ENCODE results near the gene THSD7A.

THSD7A gene

GRCh38 chr7:11369696-11370095, 462.3 kb downstream of the THSD7A start:
- no peaks in the 10 kb centered on the region for H3K27me3 ChIP-seq
- TF ChIP-seq CTCF (IDR thresholded peaks at IDR 0.05): no peak
- no peaks in the 10 kb centered on the region for H3K36me3 ChIP-seq
- no peaks in the 10 kb centered on the region for H3K4me1 ChIP-seq (ENCODE audit: control insufficient read depth in 1 of 2, insufficient read depth in 1 of 2, low read depth in 1 of 2, low read length in 1 of 2)
- H3K9me3 ChIP-seq: no peaks in the 10 kb centered on the region
- no peak overlapping the region for H3K4me3 ChIP-seq (ENCODE audit: low read depth in 1 of 2, low read length in 1 of 2)
- H3K27ac ChIP-seq: no peak overlapping the region

GRCh38 chr7:11366118-11366517, 465.9 kb downstream of the THSD7A start:
- Histone ChIP-seq H3K36me3 (no peaks in the 10 kb centered on the region), H3K27me3 (no peaks in the 10 kb centered on the region), H3K27ac (no peak overlapping the region), H3K4me1 (ENCODE audit: control insufficient read depth in 1 of 2, insufficient read depth in 1 of 2, low read depth in 1 of 2, low read length in 1 of 2) (no peaks in the 10 kb centered on the region), H3K4me3 (ENCODE audit: low read depth in 1 of 2, low read length in 1 of 2) (no peak overlapping the region), H3K9me3 (no peaks in the 10 kb centered on the region)
- TF ChIP-seq CTCF (IDR thresholded peaks at IDR 0.05): no peak

- no peaks in the 10 kb centered on the region for H3K9me3 ChIP-seq
- no peaks in the 10 kb centered on the region for H3K27me3 ChIP-seq
- no peak overlapping the region for H3K27ac ChIP-seq
- no peaks in the 10 kb centered on the region for H3K4me1 ChIP-seq (ENCODE audit: control insufficient read depth in 1 of 2, insufficient read depth in 1 of 2, low read depth in 1 of 2, low read length in 1 of 2)
- no peaks in the 10 kb centered on the region for H3K36me3 ChIP-seq
- H3K4me3 ChIP-seq (ENCODE audit: low read depth in 1 of 2, low read length in 1 of 2): no peak overlapping the region
- no peak for TF ChIP-seq CTCF (IDR thresholded peaks at IDR 0.05)
Observed at GRCh38 chr7:11358637-11359036, 473.4 kb downstream of the THSD7A start.

GRCh38 chr7:11355399-11356005, 476.5 kb downstream of the THSD7A start:
- Histone ChIP-seq H3K4me1 (ENCODE audit: control insufficient read depth in 1 of 2, insufficient read depth in 1 of 2, low read depth in 1 of 2, low read length in 1 of 2) (no peaks in the 10 kb centered on the region), H3K27me3 (no peaks in the 10 kb centered on the region), H3K36me3 (no peaks in the 10 kb centered on the region), H3K4me3 (ENCODE audit: low read depth in 1 of 2, low read length in 1 of 2) (no peak overlapping the region), H3K27ac (no peak overlapping the region), H3K9me3 (no peaks in the 10 kb centered on the region)
- no peak for TF ChIP-seq CTCF (IDR thresholded peaks at IDR 0.05)

- Histone ChIP-seq H3K27ac (no peak overlapping the region), H3K4me3 (ENCODE audit: low read depth in 1 of 2, low read length in 1 of 2) (no peak overlapping the region), H3K9me3 (no peaks in the 10 kb centered on the region), H3K27me3 (no peaks in the 10 kb centered on the region), H3K36me3 (no peaks in the 10 kb centered on the region), H3K4me1 (ENCODE audit: control insufficient read depth in 1 of 2, insufficient read depth in 1 of 2, low read depth in 1 of 2, low read length in 1 of 2) (peaks cover 0 to 4% of the 10 kb centered on the region in 2 experiments)
- no peak for TF ChIP-seq CTCF (IDR thresholded peaks at IDR 0.05)
Observed at GRCh38 chr7:11346302-11346701, 485.7 kb downstream of the THSD7A start.

- no peak overlapping the region for H3K27ac ChIP-seq
- peaks cover 0 to 4% of the 10 kb centered on the region in 2 experiments for H3K4me1 ChIP-seq (ENCODE audit: control insufficient read depth in 1 of 2, insufficient read depth in 1 of 2, low read depth in 1 of 2, low read length in 1 of 2)
- H3K27me3 ChIP-seq: no peaks in the 10 kb centered on the region
- no peak overlapping the region for H3K4me3 ChIP-seq (ENCODE audit: low read depth in 1 of 2, low read length in 1 of 2)
- no peaks in the 10 kb centered on the region for H3K9me3 ChIP-seq
- no peaks in the 10 kb centered on the region for H3K36me3 ChIP-seq
- TF ChIP-seq CTCF (IDR thresholded peaks at IDR 0.05): no peak
Observed at GRCh38 chr7:11345621-11346020, 486.4 kb downstream of the THSD7A start.

Data from neutrophil (primary cell).